ENCODE measurements around the gene CPA1.

CPA1 gene

GRCh38 chr7:130400120-130400572, 19.9 kb downstream of the CPA1 start:
- H3K27me3 ChIP-seq (ENCODE audit: low read depth, low read length), result no peaks in the 10 kb centered on the region
- no peaks in the 10 kb centered on the region for H3K4me1 ChIP-seq (ENCODE audit: control insufficient read depth in 1 of 2, insufficient read depth in 2 of 2, low read length in 2 of 2)
- no peak overlapping the region for H3K4me3 ChIP-seq (ENCODE audit: low read depth in 1 of 2, low read length in 2 of 2)
- H3K27ac ChIP-seq (ENCODE audit: low read length), result no peak overlapping the region
- no peaks in the 10 kb centered on the region for H3K9me3 ChIP-seq (ENCODE audit: control insufficient read depth in 1 of 2, low read length in 2 of 2)
- H3K36me3 ChIP-seq (ENCODE audit: control insufficient read depth in 1 of 2, insufficient read depth in 2 of 2, low read length in 2 of 2), result peaks cover 9 to 15% of the 10 kb centered on the region in 2 donors

GRCh38 chr7:130401101-130401500, 20.8 kb downstream of the CPA1 start:
- peaks cover 9 to 15% of the 10 kb centered on the region in 2 donors for H3K36me3 ChIP-seq (ENCODE audit: control insufficient read depth in 1 of 2, insufficient read depth in 2 of 2, low read length in 2 of 2)
- H3K9me3 ChIP-seq (ENCODE audit: control insufficient read depth in 1 of 2, low read length in 2 of 2), result no peaks in the 10 kb centered on the region
- no peaks in the 10 kb centered on the region for H3K4me1 ChIP-seq (ENCODE audit: control insufficient read depth in 1 of 2, insufficient read depth in 2 of 2, low read length in 2 of 2)
- no peak overlapping the region for H3K27ac ChIP-seq (ENCODE audit: low read length)
- H3K4me3 ChIP-seq (ENCODE audit: low read depth in 1 of 2, low read length in 2 of 2), result no peak overlapping the region
- no peaks in the 10 kb centered on the region for H3K27me3 ChIP-seq (ENCODE audit: low read depth, low read length)

- Histone ChIP-seq H3K27me3 (ENCODE audit: low read depth, low read length) (no peaks in the 10 kb centered on the region), H3K27ac (ENCODE audit: low read length) (no peak overlapping the region), H3K36me3 (ENCODE audit: control insufficient read depth in 1 of 2, insufficient read depth in 2 of 2, low read length in 2 of 2) (peaks cover 9 to 15% of the 10 kb centered on the region in 2 donors), H3K9me3 (ENCODE audit: control insufficient read depth in 1 of 2, low read length in 2 of 2) (no peaks in the 10 kb centered on the region), H3K4me1 (ENCODE audit: control insufficient read depth in 1 of 2, insufficient read depth in 2 of 2, low read length in 2 of 2) (no peaks in the 10 kb centered on the region), H3K4me3 (ENCODE audit: low read depth in 1 of 2, low read length in 2 of 2) (no peak overlapping the region)
Measured at GRCh38 chr7:130401578-130401977, 21.3 kb downstream of the CPA1 start.

- Histone ChIP-seq H3K27ac (ENCODE audit: low read length) (no peak overlapping the region), H3K9me3 (ENCODE audit: control insufficient read depth in 1 of 2, low read length in 2 of 2) (no peaks in the 10 kb centered on the region), H3K4me3 (ENCODE audit: low read depth in 1 of 2, low read length in 2 of 2) (no peak overlapping the region), H3K4me1 (ENCODE audit: control insufficient read depth in 1 of 2, insufficient read depth in 2 of 2, low read length in 2 of 2) (no peaks in the 10 kb centered on the region), H3K27me3 (ENCODE audit: low read depth, low read length) (no peaks in the 10 kb centered on the region), H3K36me3 (ENCODE audit: control insufficient read depth in 1 of 2, insufficient read depth in 2 of 2, low read length in 2 of 2) (peaks cover 9 to 15% of the 10 kb centered on the region in 2 donors)
Measured at GRCh38 chr7:130405003-130405402, 24.7 kb downstream of the CPA1 start.

GRCh38 chr7:130409067-130409711, 28.9 kb downstream of the CPA1 start:
- Histone ChIP-seq H3K4me1 (ENCODE audit: control insufficient read depth in 1 of 2, insufficient read depth in 2 of 2, low read length in 2 of 2) (no peaks in the 10 kb centered on the region), H3K4me3 (ENCODE audit: low read depth in 1 of 2, low read length in 2 of 2) (no peak overlapping the region), H3K9me3 (ENCODE audit: control insufficient read depth in 1 of 2, low read length in 2 of 2) (no peaks in the 10 kb centered on the region), H3K27me3 (ENCODE audit: low read depth, low read length) (no peaks in the 10 kb centered on the region), H3K27ac (ENCODE audit: low read length) (no peak overlapping the region), H3K36me3 (ENCODE audit: control insufficient read depth in 1 of 2, insufficient read depth in 2 of 2, low read length in 2 of 2) (no peaks in the 10 kb centered on the region)

- Histone ChIP-seq H3K4me1 (ENCODE audit: control insufficient read depth in 1 of 2, insufficient read depth in 2 of 2, low read length in 2 of 2) (no peaks in the 10 kb centered on the region), H3K4me3 (ENCODE audit: low read depth in 1 of 2, low read length in 2 of 2) (no peak overlapping the region), H3K27me3 (ENCODE audit: low read depth, low read length) (no peaks in the 10 kb centered on the region), H3K36me3 (ENCODE audit: control insufficient read depth in 1 of 2, insufficient read depth in 2 of 2, low read length in 2 of 2) (no peaks in the 10 kb centered on the region), H3K27ac (ENCODE audit: low read length) (no peak overlapping the region), H3K9me3 (ENCODE audit: control insufficient read depth in 1 of 2, low read length in 2 of 2) (no peaks in the 10 kb centered on the region)
Measured at GRCh38 chr7:130409712-130410072, 29.4 kb downstream of the CPA1 start.

GRCh38 chr7:130410868-130411541, 30.7 kb downstream of the CPA1 start:
- Histone ChIP-seq H3K27ac (ENCODE audit: low read length) (no peak overlapping the region), H3K4me1 (ENCODE audit: control insufficient read depth in 1 of 2, insufficient read depth in 2 of 2, low read length in 2 of 2) (no peaks in the 10 kb centered on the region), H3K27me3 (ENCODE audit: low read depth, low read length) (no peaks in the 10 kb centered on the region), H3K4me3 (ENCODE audit: low read depth in 1 of 2, low read length in 2 of 2) (no peak overlapping the region), H3K9me3 (ENCODE audit: control insufficient read depth in 1 of 2, low read length in 2 of 2) (no peaks in the 10 kb centered on the region), H3K36me3 (ENCODE audit: control insufficient read depth in 1 of 2, insufficient read depth in 2 of 2, low read length in 2 of 2) (no peaks in the 10 kb centered on the region)

- no peaks in the 10 kb centered on the region for H3K4me1 ChIP-seq (ENCODE audit: control insufficient read depth in 1 of 2, insufficient read depth in 2 of 2, low read length in 2 of 2)
- H3K36me3 ChIP-seq (ENCODE audit: control insufficient read depth in 1 of 2, insufficient read depth in 2 of 2, low read length in 2 of 2), result no peaks in the 10 kb centered on the region
- H3K4me3 ChIP-seq (ENCODE audit: low read depth in 1 of 2, low read length in 2 of 2), result no peak overlapping the region
- H3K27ac ChIP-seq (ENCODE audit: low read length), result no peak overlapping the region
- H3K9me3 ChIP-seq (ENCODE audit: control insufficient read depth in 1 of 2, low read length in 2 of 2), result no peaks in the 10 kb centered on the region
- H3K27me3 ChIP-seq (ENCODE audit: low read depth, low read length), result no peaks in the 10 kb centered on the region
Measured at GRCh38 chr7:130413201-130413600, 32.9 kb downstream of the CPA1 start.

- H3K27ac ChIP-seq (ENCODE audit: low read length), result no peak overlapping the region
- H3K4me1 ChIP-seq (ENCODE audit: control insufficient read depth in 1 of 2, insufficient read depth in 2 of 2, low read length in 2 of 2), result no peaks in the 10 kb centered on the region
Measured at GRCh38 chr7:130415006-130415405, 34.7 kb downstream of the CPA1 start.

GRCh38 chr7:130417213-130417612, 36.9 kb downstream of the CPA1 start:
- Histone ChIP-seq H3K9me3 (ENCODE audit: control insufficient read depth in 1 of 2, low read length in 2 of 2) (no peaks in the 10 kb centered on the region), H3K4me1 (ENCODE audit: control insufficient read depth in 1 of 2, insufficient read depth in 2 of 2, low read length in 2 of 2) (peaks cover 0 to 11% of the 10 kb centered on the region in 2 donors), H3K27ac (ENCODE audit: low read length) (no peak overlapping the region), H3K4me3 (ENCODE audit: low read depth in 1 of 2, low read length in 2 of 2) (no peak overlapping the region), H3K27me3 (ENCODE audit: low read depth, low read length) (no peaks in the 10 kb centered on the region), H3K36me3 (ENCODE audit: control insufficient read depth in 1 of 2, insufficient read depth in 2 of 2, low read length in 2 of 2) (no peaks in the 10 kb centered on the region)

More at GRCh38 chr7:130415006-130415405, 34.7 kb downstream of the CPA1 start:
- Histone ChIP-seq H3K36me3 (ENCODE audit: control insufficient read depth in 1 of 2, insufficient read depth in 2 of 2, low read length in 2 of 2) (no peaks in the 10 kb centered on the region), H3K4me3 (ENCODE audit: low read depth in 1 of 2, low read length in 2 of 2) (no peak overlapping the region), H3K9me3 (ENCODE audit: control insufficient read depth in 1 of 2, low read length in 2 of 2) (no peaks in the 10 kb centered on the region), H3K27me3 (ENCODE audit: low read depth, low read length) (no peaks in the 10 kb centered on the region)

GRCh38 chr7:130418306-130418705, 38.0 kb downstream of the CPA1 start:
- no peak overlapping the region for H3K27ac ChIP-seq (ENCODE audit: low read length)
- H3K4me3 ChIP-seq (ENCODE audit: low read depth in 1 of 2, low read length in 2 of 2), result no peak overlapping the region
- H3K36me3 ChIP-seq (ENCODE audit: control insufficient read depth in 1 of 2, insufficient read depth in 2 of 2, low read length in 2 of 2), result no peaks in the 10 kb centered on the region
- H3K4me1 ChIP-seq (ENCODE audit: control insufficient read depth in 1 of 2, insufficient read depth in 2 of 2, low read length in 2 of 2), result peaks cover 0 to 13% of the 10 kb centered on the region in 2 donors
- H3K27me3 ChIP-seq (ENCODE audit: low read depth, low read length), result no peaks in the 10 kb centered on the region
- H3K9me3 ChIP-seq (ENCODE audit: control insufficient read depth in 1 of 2, low read length in 2 of 2), result no peaks in the 10 kb centered on the region

All from muscle layer of duodenum (tissue), 2 donors.